NT2/D1 (cell line): ENCODE results near the gene KRTAP9-4.

Experiments used
- SUZ12 ChIP-seq: IDR thresholded peaks from 2 replicates; pipeline ENCODE4 v1.6.1; 2011; ENCODE audit not compliant: insufficient read length, insufficient read depth; ENCODE audit errors: extremely low read depth
- YY1 ChIP-seq: IDR thresholded peaks from 2 replicates; pipeline ENCODE4 v1.6.1; 2011; ENCODE audit not compliant: insufficient read length, insufficient read depth
- ZNF274 ChIP-seq: IDR thresholded peaks from 2 replicates; pipeline ENCODE4 v1.6.1; 2011; ENCODE audit warnings: mild to moderate bottlenecking, low read depth, low read length

DNA sequence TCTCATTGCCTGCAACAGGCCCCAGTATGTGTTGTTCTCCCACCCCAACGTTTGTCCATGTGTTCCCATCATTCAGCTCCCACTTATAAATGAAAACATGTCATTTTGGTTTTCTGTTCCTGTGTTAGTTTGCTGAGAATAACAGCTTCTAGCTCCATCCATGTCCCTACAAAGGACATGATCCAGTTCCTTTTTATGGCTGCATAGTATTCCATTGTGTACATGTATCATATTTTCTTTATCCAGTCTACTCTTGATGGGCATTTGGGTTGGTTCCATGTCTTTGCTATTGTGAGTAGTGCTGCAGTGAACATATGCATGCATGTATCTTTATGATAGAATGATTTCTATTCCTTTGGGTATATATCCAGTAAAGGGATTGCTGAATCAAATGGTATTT, 33.8 kb upstream of the KRTAP9-4 start:
- no peak for TF ChIP-seq YY1
- TF ChIP-seq SUZ12, result no peak
- no peak for TF ChIP-seq ZNF274
